Epidermal melanocyte (primary cell): Measurements from ENCODE around the gene ALOX5AP.

ENCODE experiments used
- DNase-seq: peaks from one replicate; pipeline ENCODE4 v3.0.0; 2011; ENCODE audit warnings: low spot score; ENCODE audit not compliant: insufficient read length

ALOX5AP gene

GRCh38 chr13:30714629-30715371, 20.5 kb upstream of the ALOX5AP start:
- DNase-seq: no peak

DNA sequence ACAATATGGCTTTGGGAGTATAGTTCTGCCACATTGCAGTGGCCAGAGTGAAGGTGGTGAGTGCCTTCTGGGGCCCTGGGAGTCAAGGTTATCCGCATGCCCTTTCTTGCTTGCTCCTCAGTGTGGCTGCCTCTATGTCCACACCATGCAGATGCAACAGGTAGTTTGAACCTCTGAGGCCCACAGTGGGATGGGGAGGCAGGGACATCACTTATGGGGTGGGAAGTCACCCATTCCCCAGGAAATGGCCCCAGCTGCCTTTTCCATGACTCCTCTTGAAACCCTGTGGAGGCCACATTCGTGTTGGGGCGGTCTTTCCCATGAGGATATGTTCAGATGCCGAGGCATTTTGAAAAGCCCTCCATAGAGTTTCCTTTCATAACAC, 20.0 kb upstream of the ALOX5AP start:
- no peak for DNase-seq

- no peak for DNase-seq
Measured at GRCh38 chr13:30715837-30716236, 19.5 kb upstream of the ALOX5AP start.

DNA sequence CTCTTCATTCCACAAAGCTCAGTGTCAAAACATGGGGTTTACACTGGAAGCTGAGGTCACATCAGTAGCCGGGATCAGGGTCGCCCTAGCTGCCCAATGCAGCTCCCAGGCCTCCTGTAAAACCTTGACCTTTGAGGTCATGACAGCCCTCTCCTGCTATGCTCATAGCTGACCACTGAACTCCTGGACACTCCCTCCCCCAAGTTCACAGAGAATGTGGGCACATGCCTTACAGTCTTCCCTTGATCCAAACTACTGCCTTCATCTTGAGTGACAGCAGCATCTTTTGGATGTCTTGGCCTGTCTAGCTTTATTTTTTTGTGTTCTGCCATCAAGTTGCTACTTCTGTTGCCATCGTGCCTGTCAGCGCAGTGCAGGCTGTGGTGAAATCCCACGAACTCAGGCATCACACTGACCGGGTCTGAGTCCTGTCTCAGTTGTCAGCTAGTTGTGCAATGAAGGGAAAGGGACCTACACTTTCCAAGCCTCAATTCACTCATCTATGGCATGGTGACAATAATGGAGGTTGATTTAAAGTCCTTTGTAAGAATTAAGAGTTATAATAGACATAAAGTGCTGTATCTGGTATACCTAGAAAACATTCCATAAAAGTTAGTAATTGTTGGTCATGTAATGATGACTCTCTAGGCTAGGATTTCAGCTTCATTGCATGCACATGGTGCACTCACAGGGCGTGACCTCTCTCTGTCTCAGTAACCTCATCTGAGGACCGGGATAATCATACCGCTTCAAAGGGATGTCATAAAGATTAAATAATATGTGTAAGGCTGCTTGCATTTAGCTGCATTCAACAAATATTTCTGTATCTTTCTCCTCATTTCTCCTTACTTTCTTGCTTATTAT, 16.4 kb upstream of the ALOX5AP start:
- DNase-seq: peak; percentile 41

- DNase-seq: no peak
Measured at GRCh38 chr13:30719525-30719914, 15.8 kb upstream of the ALOX5AP start.

- DNase-seq: no peak
Measured at GRCh38 chr13:30720172-30720869, 15.0 kb upstream of the ALOX5AP start.

DNA sequence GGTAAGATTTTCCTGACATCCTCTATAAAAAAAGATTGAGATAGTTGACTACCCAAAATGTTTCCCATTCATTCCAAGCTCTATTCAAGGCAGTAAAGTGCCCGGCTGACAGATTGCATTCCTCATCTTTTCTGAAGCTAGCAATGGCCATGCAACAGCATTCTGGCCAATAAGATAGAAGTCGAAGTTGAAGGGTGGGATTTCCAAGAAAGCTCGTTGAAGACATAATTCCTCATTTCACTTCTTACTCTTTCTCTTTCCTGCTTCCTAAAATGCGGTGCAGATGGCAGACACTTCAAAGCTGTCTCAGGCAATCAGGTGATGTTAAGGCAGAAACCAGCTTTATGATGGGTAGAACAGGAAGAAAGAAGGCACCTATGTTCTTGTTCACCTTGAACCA, 13.4 kb upstream of the ALOX5AP start:
- no peak for DNase-seq

- DNase-seq: no peak
Measured at GRCh38 chr13:30722361-30722760, 13.0 kb upstream of the ALOX5AP start.

DNA sequence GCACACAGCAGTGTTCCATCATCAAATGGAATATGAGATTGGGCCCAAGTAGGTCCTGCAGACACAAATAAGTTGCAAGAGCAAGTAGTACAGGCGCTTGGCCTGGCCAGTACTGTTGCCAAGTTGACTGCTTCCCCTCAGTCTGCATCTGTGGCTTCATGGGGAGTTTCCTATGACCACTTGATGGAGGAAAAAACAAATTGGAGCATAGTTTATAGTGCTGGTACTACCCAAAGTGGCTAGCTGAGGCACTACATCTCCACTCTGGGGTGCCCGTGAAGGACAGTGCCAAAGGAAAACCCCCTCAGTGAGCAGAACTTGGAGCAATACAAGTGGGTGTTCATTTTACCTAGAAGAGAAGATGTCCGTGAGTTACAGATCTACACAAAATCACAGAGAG, 10.6 kb upstream of the ALOX5AP start:
- no peak for DNase-seq

DNA sequence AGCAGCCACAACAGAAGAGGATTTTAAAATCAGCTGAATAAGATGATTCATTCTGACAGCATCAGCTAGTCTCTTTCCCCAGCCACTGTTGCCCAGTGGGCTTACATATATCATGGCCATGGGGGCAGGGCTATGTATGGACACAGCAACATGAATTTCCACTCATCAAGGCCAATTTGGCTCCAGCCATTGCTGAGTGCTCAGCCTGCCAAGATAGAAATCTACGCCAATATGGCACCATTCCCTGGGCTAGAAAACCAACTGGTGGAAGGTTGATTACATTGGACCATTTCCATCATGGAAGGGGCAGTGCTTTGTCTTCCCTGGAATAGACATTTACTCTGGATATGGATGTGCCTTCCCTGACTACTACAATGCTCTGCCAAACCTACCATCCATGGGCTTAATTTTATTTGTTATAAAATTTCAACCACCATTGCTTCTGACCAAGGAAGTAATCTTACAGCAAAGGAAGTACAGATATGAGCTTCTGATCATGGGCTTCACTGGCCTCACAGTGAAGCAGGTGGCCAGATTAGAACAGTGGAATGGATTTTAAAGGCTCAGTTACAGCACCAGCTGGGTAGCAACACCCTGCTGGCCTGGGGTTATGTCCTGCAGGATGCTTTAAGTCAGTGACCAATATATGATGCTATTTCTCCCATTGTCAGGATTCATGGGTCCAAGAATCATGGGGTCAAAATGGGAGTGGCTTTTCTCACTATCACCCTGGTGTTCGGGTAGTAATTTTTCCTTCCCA, 9.8 kb upstream of the ALOX5AP start:
- DNase-seq: no peak

DNA sequence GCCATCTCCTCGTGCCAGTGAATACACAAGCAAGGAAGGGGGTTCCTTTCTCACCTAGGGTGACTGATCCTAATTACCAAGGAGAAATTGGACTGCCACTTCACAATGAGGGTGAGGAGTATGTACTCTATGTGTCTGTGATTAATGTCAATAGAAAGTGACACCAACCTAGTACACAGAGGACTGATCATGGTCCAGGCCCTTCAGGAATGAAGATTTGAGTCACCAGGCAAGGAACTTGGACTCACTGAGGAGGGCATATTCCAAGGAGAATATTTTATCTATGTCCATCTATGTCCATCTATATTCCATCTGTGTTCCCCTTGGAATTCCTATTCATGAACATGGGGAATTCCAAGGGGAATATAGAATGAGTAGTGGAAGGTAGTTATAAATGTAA, 9.2 kb upstream of the ALOX5AP start:
- DNase-seq: no peak

- DNase-seq: no peak
Measured at GRCh38 chr13:30727491-30728355, 7.6 kb upstream of the ALOX5AP start.

- DNase-seq: no peak
Measured at GRCh38 chr13:30729801-30730200, 5.5 kb upstream of the ALOX5AP start.

GRCh38 chr13:30730526-30730925, 4.8 kb upstream of the ALOX5AP start:
- no peak for DNase-seq

GRCh38 chr13:30731361-30732045, 3.8 kb upstream of the ALOX5AP start:
- no peak for DNase-seq

DNA sequence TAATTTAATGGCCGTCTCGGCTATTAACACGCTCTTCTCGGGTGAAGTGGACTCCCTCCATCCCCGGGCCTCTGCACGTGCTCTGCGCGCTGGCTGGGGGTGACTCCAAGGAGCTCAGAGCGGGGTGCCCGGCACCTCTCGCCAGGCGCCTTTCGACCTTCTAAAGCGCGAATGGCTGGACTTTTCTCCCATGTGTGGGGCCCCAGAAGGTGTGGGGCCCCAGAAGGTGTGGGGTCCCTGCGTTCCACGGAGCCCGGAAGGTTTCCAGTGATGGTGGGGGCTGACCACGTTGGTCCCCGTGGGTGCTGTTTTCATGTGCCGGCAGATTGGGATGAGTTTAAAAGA, 3.3 kb upstream of the ALOX5AP start:
- no peak for DNase-seq

DNA sequence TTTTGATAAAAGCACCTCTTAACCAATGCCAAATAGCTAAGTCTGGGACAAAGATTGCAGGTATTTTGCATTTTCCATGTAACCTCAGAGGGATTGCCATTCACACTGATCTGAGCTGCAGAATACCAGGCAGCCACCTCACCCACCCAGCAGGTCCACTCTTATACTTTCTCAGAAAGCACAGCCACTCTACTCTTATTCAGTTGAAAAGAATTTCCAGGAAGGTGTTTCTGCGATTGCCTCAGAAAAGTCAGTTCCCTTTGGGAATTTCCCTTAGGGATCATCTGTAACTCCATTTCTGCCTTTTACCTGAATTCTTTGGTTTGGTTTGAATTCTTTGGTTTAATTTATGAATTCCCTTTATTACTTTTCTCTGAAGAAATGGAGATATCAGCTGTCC, 904 bp upstream of the ALOX5AP start:
- DNase-seq: no peak

- DNase-seq: no peak
Measured at GRCh38 chr13:30735872-30736175, 481 bp downstream of the ALOX5AP start.

DNA sequence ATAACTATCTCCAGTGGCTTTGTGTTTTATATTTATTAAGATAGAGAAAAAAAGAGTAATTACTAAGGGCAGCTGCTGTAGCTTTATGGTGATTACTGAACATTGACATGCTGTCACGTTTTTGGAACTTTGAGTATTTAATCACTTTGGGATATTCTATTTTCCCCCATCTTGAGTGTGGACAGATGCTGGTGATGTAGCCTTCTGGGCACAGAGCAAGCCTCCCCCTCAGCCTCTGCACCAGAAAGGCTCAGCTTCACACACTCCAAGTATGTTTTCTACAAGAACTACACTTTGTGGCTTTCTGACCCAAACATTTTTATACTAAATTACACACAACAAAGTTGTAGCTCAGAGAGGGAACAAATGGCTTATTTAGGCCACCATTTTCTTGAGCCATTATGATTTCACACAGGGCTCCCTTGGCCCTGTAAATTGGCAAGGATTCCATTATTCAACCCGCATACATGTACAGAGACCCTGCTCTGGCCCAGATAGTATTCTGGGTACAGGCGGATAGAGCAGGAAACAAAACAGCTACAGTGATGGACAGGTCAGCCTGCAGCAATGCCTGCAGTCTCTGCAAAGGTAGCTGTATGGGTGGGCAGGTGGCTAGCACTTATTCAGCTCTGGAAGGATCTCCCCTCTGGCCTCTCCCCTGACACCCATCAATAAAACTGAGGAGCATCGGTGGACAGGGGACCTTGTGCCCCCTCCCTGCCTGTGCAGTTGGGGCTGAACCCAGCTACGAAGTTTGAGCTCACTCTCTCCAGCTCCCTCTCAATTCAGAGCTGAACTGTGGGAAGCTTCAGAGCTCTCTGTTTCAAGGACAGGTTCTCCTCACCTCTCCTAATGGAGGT, 1.3 kb downstream of the ALOX5AP start:
- DNase-seq: no peak
